H1 (cell line): ENCODE data around the gene PPAT. TPM values are rescaled to one million over a fixed set of nuclear protein-coding genes. Genes with fewer than 3 reads are reported as not detected.

Experiments
- BRCA1 ChIP-seq: IDR thresholded peaks from 2 replicates; pipeline ENCODE4 v1.6.1; 2012; ENCODE audit warnings: low read depth, low read length, improper control_type of control experiment
- NRF1 ChIP-seq: IDR thresholded peaks from 2 replicates; pipeline ENCODE4 v1.6.1; 2011; ENCODE audit warnings: mild to moderate bottlenecking, low read depth, low read length, improper control_type of control experiment
- RAD21 ChIP-seq, 2 experiments: IDR thresholded peaks in 1 of 2; conservative IDR thresholded peaks in 1 of 2; 2 replicates each; pipeline ENCODE4 v1.6.1; 2011; ENCODE audit warnings: low read depth in 2 of 2, low read length in 2 of 2, improper control_type of control experiment in 1 of 2, inconsistent platforms in 1 of 2, mild to moderate bottlenecking in 1 of 2, moderate library complexity in 1 of 2
- RNF2 ChIP-seq: fragments of 200-900, 300-1000 bp; sonication (generic); IDR thresholded peaks from 2 replicates; pipeline ENCODE4 v1.7.1; 2016; ENCODE audit warnings: borderline replicate concordance, low read depth, mild to moderate bottlenecking, antibody characterized with exemption, low read length; ENCODE audit not compliant: poor library complexity, severe bottlenecking; ENCODE audit errors: missing control alignments
- polyA plus RNA-seq, 7 experiments: library from polyadenylated mRNA; depleted of rRNA in 3 of 7; stranded (reverse) in 5 of 7; unstranded in 2 of 7; fragments of >200 nt in 5 of 7; fragments of 200-250 nt in 2 of 7; gene quantifications; 1 replicate in 5 of 7; 2 replicates in 1 of 7; 4 replicates in 1 of 7; pipeline versions ENCODE4 v1.2.1 to v1.2.3, GENCODE V29; 2011 to 2013; ENCODE audit warnings: missing spikeins in 2 of 7, mixed read lengths in 2 of 7
- total RNA-seq: library from RNA; stranded (reverse); fragmentation: NEBNext Ultra II Directional; extraction: Animal tissue kit (Norgen Biotek cat#: 25700); gene quantifications from 2 replicates; pipeline ENCODE4 v1.2.1, GENCODE V29; 2021

PPAT gene
- total and polyA plus RNA-seq, 2 of the 8 experiments (the other 6 are each of a cell fraction or from before 2014, with no cell fraction given), result 24.5 to 104 TPM

DNA sequence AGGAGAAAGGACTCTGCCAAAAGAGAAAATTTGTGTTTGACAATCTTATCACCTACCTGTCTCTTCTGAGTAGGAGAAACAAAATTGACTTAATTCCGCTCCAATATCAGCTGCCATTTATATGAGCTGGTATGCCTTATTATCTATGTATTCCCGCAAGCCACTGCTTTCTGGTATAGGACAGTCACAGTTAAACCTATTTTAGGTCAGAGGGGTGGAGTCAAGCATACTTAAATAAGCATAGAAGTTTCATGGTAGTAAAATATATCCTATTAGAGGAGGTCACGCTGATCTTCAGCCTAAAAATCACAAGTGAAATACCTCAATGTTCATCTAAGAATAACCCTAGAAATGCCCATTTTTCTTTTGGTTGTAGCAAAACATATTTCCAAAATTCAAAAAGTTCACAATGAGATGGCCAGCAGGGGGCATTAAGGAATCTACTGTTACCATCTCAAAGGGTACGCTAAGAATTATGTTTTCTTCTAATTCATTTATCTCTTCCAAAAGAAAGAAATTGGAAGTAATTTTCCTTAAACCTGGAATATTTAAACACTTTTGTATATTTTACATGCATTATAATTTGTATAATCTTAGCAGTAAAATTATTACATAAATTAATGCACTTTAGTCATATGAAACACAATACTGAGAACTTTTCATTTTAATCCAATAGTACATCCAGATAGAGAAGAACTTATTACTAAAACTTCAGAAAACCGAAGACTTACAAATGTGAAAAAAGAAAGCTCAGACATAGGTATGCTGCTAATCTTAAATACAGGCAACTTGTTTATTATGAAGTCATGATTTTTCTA is 10.5 kb downstream of the PPAT start (continued):
- TF ChIP-seq BRCA1 (no peak), NRF1 (no peak), RNF2 (no peak), RAD21 (IDR thresholded peaks at IDR 0.05 in 1 of 2, conservative IDR thresholded peaks at IDR 0.05 in 1 of 2; ENCODE audit: low read depth in 2 of 2, low read length in 2 of 2) (no peak)
